Tibial artery (tissue), 4 donors: ENCODE results near the gene MPRIP.

Source experiments
- DNase-seq, 2 donors: peaks; one replicate each; pipeline ENCODE4 v3.0.0-alpha.2; 2019
- H3K27ac ChIP-seq, 2 donors: fragments of 200-600 bp; sonication (generic) in 1 of 2; 1 replicate in 1 of 2; 2 replicates in 1 of 2; pipeline ENCODE4 v1.5.1; 2018 to 2019; ENCODE audit warnings: mild to moderate bottlenecking in 1 of 2
- H3K27me3 ChIP-seq, 2 donors: fragments of 200-600 bp; sonication (generic) in 1 of 2; one replicate each; pipeline versions ENCODE4 v1.5.1 to v1.6.0; 2016 to 2019
- H3K36me3 ChIP-seq, 3 donors: fragments of 200-600 bp; sonication (generic) in 2 of 3; one replicate each; pipeline ENCODE4 v1.5.1; 2016 to 2019; ENCODE audit warnings: mild to moderate bottlenecking in 2 of 3
- H3K4me1 ChIP-seq, 4 donors: fragments of 200-600 bp; sonication (generic) in 2 of 4; 1 replicate in 3 of 4; 2 replicates in 1 of 4; pipeline ENCODE4 v1.5.1; 2016 to 2019
- H3K4me3 ChIP-seq, 2 donors: fragments of 200-600 bp; sonication (generic) in 1 of 2; 1 replicate in 1 of 2; 2 replicates in 1 of 2; pipeline ENCODE4 v1.5.1; 2018 to 2019; ENCODE audit warnings: mild to moderate bottlenecking in 2 of 2
- H3K9me3 ChIP-seq, 3 donors: fragments of 200-600 bp; sonication (generic) in 1 of 3; one replicate each; pipeline ENCODE4 v1.5.1; 2016 to 2019
- CTCF ChIP-seq, 2 experiments: fragments of 200-600 bp in 1 of 2; fragments of 450-650 bp in 1 of 2; IDR thresholded peaks; one replicate each; pipeline ENCODE4 v1.5.1; 2017 to 2019; ENCODE audit warnings: antibody characterized with exemption in 2 of 2, mild to moderate bottlenecking in 1 of 2, moderate library complexity in 1 of 2
- intact Hi-C: fragments of 100-400 bp; cut with DNase I; formaldehyde crosslinking; loops from one replicate; pipeline ENCODE4 v1.15.0; 2023; ENCODE audit warnings: low total_unique reads

MPRIP gene

GRCh38 chr17:17127156-17127555, 84.9 kb downstream of the MPRIP start:
- Histone ChIP-seq H3K4me3 (no peak overlapping the region), H3K9me3 (no peaks in the 10 kb centered on the region), H3K4me1 (peaks cover 0 to 73% (median 48%) of the 10 kb centered on the region in 4 donors), H3K27ac (peak overlapping the region; percentile 76 to 83), H3K27me3 (no peaks in the 10 kb centered on the region), H3K36me3 (peaks cover 13 to 54% (median 39%) of the 10 kb centered on the region in 3 donors)
- intact Hi-C loops, result loop anchor here (10.0 kb wide), 1 partner anchor 122 kb away; no protein-coding TSS in a partner anchor
- no peak for TF ChIP-seq CTCF (IDR thresholded peaks at IDR 0.05)
- DNase-seq, result no peak

DNA sequence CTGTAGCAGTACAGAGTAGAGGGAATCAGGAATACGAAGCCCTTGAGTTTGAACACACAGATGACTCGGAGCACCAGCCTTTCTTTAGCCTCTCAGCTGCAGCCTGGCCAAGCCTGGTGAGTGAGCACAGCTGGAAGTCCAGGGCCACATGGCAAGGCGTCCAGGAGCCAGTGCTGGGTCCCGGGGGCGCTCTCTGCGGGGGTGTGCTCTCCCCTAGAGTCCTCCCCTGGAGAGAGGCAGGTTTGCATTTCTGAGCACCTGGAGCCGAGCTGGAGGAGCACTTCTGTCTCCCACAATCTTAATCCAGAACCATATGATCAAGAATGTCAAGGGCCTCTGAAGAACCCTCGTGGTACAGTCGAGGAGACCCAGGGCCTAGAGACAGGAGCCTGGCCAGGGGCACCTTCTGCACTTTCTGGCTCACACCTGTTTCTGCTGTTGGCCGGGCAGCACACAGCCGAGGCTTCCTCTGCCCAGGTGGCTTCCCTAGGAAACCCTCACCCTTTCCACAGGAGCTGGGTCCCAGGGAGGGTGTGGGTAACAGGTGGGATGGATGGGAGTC, 85.6 kb downstream of the MPRIP start:
- Histone ChIP-seq H3K27me3 (no peaks in the 10 kb centered on the region), H3K4me1 (peaks cover 0 to 70% (median 48%) of the 10 kb centered on the region in 4 donors), H3K36me3 (peaks cover 18 to 60% (median 46%) of the 10 kb centered on the region in 3 donors), H3K27ac (peak overlapping the region; percentile 76 to 83), H3K4me3 (no peak overlapping the region), H3K9me3 (no peaks in the 10 kb centered on the region)
- DNase-seq, result no peak
- intact Hi-C loops, result loop anchor here (10.0 kb wide), 1 partner anchor 123 kb away; no protein-coding TSS in a partner anchor
- no peak for TF ChIP-seq CTCF (IDR thresholded peaks at IDR 0.05)

GRCh38 chr17:17128476-17129075, 86.3 kb downstream of the MPRIP start:
- no peak for DNase-seq
- peak overlapping the region; percentile 76 to 83 for H3K27ac ChIP-seq
- peaks cover 21 to 68% (median 54%) of the 10 kb centered on the region in 3 donors for H3K36me3 ChIP-seq
- peaks cover 0 to 66% (median 48%) of the 10 kb centered on the region in 4 donors for H3K4me1 ChIP-seq
- no peaks in the 10 kb centered on the region for H3K9me3 ChIP-seq
- no peak for TF ChIP-seq CTCF (IDR thresholded peaks at IDR 0.05)
- H3K4me3 ChIP-seq, result no peak overlapping the region
- intact Hi-C loops, result loop anchor here (10.0 kb wide), 1 partner anchor 124 kb away; no protein-coding TSS in a partner anchor
- H3K27me3 ChIP-seq, result no peaks in the 10 kb centered on the region

DNA sequence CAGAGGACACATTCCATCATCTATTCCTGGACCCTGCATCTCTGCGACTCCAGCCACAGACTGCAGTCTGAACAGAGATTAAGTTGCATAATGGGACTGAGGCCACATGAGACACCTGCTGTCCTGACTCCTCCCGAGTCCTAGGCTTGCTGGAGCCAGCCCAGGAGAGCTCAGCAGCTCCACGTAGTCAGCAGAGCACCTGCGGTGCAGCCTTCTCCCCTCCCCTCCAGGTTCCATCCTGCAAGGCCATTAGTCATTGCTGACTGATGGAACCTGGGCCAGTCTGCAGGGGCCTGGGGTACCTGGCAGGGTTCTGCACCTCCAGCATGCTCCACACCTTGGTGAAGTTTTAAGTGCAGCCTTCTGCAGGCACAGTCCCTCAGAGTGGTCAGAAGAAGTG, 87.2 kb downstream of the MPRIP start:
- H3K4me1 ChIP-seq, result peaks cover 0 to 57% (median 45%) of the 10 kb centered on the region in 4 donors
- peaks cover 24 to 77% (median 61%) of the 10 kb centered on the region in 3 donors for H3K36me3 ChIP-seq

More for the DNA sequence above, 87.2 kb downstream of the MPRIP start:
- intact Hi-C loops, result loop anchor here (10.0 kb wide), 1 partner anchor 125 kb away; no protein-coding TSS in a partner anchor
- no peak overlapping the region for H3K27ac ChIP-seq
- H3K27me3 ChIP-seq, result no peaks in the 10 kb centered on the region
- H3K4me3 ChIP-seq, result no peak overlapping the region
- no peak for TF ChIP-seq CTCF (IDR thresholded peaks at IDR 0.05)
- no peak for DNase-seq
- no peaks in the 10 kb centered on the region for H3K9me3 ChIP-seq
